Liver (tissue), 9 donors: Measurements from ENCODE around the gene SLC35F4. TPM values are rescaled to one million over a fixed set of nuclear protein-coding genes. Genes with fewer than 3 reads are reported as not detected.
"Not testable (repeated sequence)": the region's sequence is repeated elsewhere in the genome, so short reads cannot be mapped to it uniquely, and the experiment has no call there.

Experiments
- DNase-seq: peaks from one replicate; pipeline ENCODE4 v3.0.0-alpha.2; 2017; ENCODE audit warnings: low spot score
- H3K27ac ChIP-seq, 2 donors: one replicate each; pipeline ENCODE4 v1.7.0; 2013; ENCODE audit warnings: inconsistent platforms in 2 of 2, low read length in 2 of 2, control low read depth in 1 of 2, low read depth in 1 of 2, mild to moderate bottlenecking in 1 of 2
- H3K27me3 ChIP-seq, 4 donors: one replicate each; pipeline versions ENCODE4 v1.6.1 to v1.7.0; 2013; ENCODE audit warnings: low read length in 3 of 4, inconsistent platforms in 1 of 4, mild to moderate bottlenecking in 1 of 4, moderate library complexity in 1 of 4; ENCODE audit not compliant: control insufficient read depth in 4 of 4, insufficient read depth in 4 of 4
- H3K36me3 ChIP-seq, 4 donors: one replicate each; pipeline versions ENCODE4 v1.6.1 to v1.7.0; 2013; ENCODE audit warnings: low read length in 3 of 4, mild to moderate bottlenecking in 3 of 4, low read depth in 1 of 4, moderate library complexity in 1 of 4; ENCODE audit not compliant: control insufficient read depth in 4 of 4, insufficient read depth in 3 of 4
- H3K4me1 ChIP-seq, 4 donors: one replicate each; pipeline versions ENCODE4 v1.6.1 to v1.7.0; 2013; ENCODE audit warnings: low read length in 3 of 4, mild to moderate bottlenecking in 3 of 4, moderate library complexity in 1 of 4; ENCODE audit not compliant: control insufficient read depth in 4 of 4, insufficient read depth in 4 of 4
- H3K4me3 ChIP-seq, 3 donors: one replicate each; pipeline versions ENCODE4 v1.6.1 to v1.7.0; 2013; ENCODE audit warnings: low read length in 3 of 3, control low read depth in 1 of 3, low read depth in 1 of 3, mild to moderate bottlenecking in 1 of 3
- H3K9ac ChIP-seq, 2 donors: one replicate each; pipeline ENCODE4 v1.7.0; 2013; ENCODE audit warnings: low read length in 2 of 2, mild to moderate bottlenecking in 2 of 2, moderate library complexity in 2 of 2, control low read depth in 1 of 2, low read depth in 1 of 2
- H3K9me3 ChIP-seq, 4 donors: one replicate each; pipeline versions ENCODE4 v1.6.1 to v1.7.0; 2013; ENCODE audit warnings: low read length in 3 of 4; ENCODE audit not compliant: control insufficient read depth in 4 of 4
- ATF3 ChIP-seq: IDR thresholded peaks from 2 replicates; pipeline ENCODE4 v1.6.1; 2016; ENCODE audit warnings: antibody characterized with exemption
- CTCF ChIP-seq: fragments of 150-350 bp; IDR thresholded peaks from 2 replicates; pipeline ENCODE4 v1.5.1; 2017; ENCODE audit warnings: improper control_type of control experiment, low read depth, low read length; ENCODE audit not compliant: missing input control
- EGR1 ChIP-seq, 2 donors: IDR thresholded peaks; 2 replicates each; pipeline ENCODE4 v1.6.1; 2016 to 2018; ENCODE audit warnings: antibody characterized with exemption in 2 of 2, low read depth in 2 of 2
- FOXA1 ChIP-seq: IDR thresholded peaks from 2 replicates; pipeline ENCODE4 v1.6.1; 2016; ENCODE audit warnings: antibody characterized with exemption
- HNF4A ChIP-seq, 2 donors: conservative IDR thresholded peaks; 2 replicates each; pipeline ENCODE4 v1.6.1; 2016; ENCODE audit warnings: antibody characterized with exemption in 2 of 2, mild to moderate bottlenecking in 2 of 2
- HNF4G ChIP-seq: IDR thresholded peaks from 2 replicates; pipeline ENCODE4 v1.6.1; 2016; ENCODE audit warnings: antibody characterized with exemption
- JUND ChIP-seq, 2 donors: IDR thresholded peaks; 2 replicates each; pipeline ENCODE4 v1.6.1; 2016; ENCODE audit warnings: antibody characterized with exemption in 2 of 2
- NR2F2 ChIP-seq: IDR thresholded peaks from 2 replicates; pipeline ENCODE4 v1.6.1; 2016; ENCODE audit warnings: antibody characterized with exemption
- RAD21 ChIP-seq, 2 donors: IDR thresholded peaks; 2 replicates each; pipeline ENCODE4 v1.6.1; 2016; ENCODE audit warnings: antibody characterized with exemption in 2 of 2, mild to moderate bottlenecking in 2 of 2
- REST ChIP-seq: IDR thresholded peaks from 2 replicates; pipeline ENCODE4 v1.6.1; 2016; ENCODE audit warnings: antibody characterized with exemption, mild to moderate bottlenecking
- RXRA ChIP-seq, 2 donors: IDR thresholded peaks; 2 replicates each; pipeline ENCODE4 v1.6.1; 2017 to 2018; ENCODE audit warnings: antibody characterized with exemption in 2 of 2, mild to moderate bottlenecking in 1 of 2
- TAF1 ChIP-seq: conservative IDR thresholded peaks from 2 replicates; pipeline ENCODE4 v1.6.1; 2016; ENCODE audit warnings: antibody characterized with exemption, mild to moderate bottlenecking
- ZBTB33 ChIP-seq: IDR thresholded peaks from 2 replicates; pipeline ENCODE4 v1.6.1; 2016; ENCODE audit warnings: antibody characterized with exemption
- WGBS: extraction: QIAGEN DNeasy Blood & Tissue Kit; methylation state at CpG from one replicate; pipeline ENCODE4 v1.1.7; 2013; 5-methylcytosine and 5-hydroxymethylcytosine counted together
- polyA plus RNA-seq, 2 donors: library from polyadenylated mRNA; stranded (reverse) in 1 of 2; unstranded in 1 of 2; fragments of 200-250 nt in 1 of 2; fragments of >200 nt in 1 of 2; fragmentation: Nextera tagmentation in 1 of 2; extraction: Ambion mirVana in 1 of 2; gene quantifications; one replicate each; pipeline versions ENCODE4 v1.2.1 to v1.2.3, GENCODE V29; 2013 to 2015
- total RNA-seq, 2 donors: library from RNA; depleted of rRNA; stranded (reverse); fragments of >200 nt; gene quantifications; one replicate each; pipeline ENCODE4 v1.2.3, GENCODE V29; 2014
- donor health status: healthy.
- donor health status: healthy.
- donor health status: healthy.
- donor health status: healthy.
- donor health status: healthy.

The SLC35F4 gene
- total and polyA plus RNA-seq, 4 donors = not detected

- no peaks in the 10 kb centered on the region for H3K36me3 ChIP-seq
- TF ChIP-seq FOXA1 (no peak), EGR1 (IDR thresholded peaks at IDR 0.05; ENCODE audit: low read depth in 2 of 2) (no peak), RXRA (IDR thresholded peaks at IDR 0.05) (no peak), ATF3 (no peak), TAF1 (no peak), RAD21 (IDR thresholded peaks at IDR 0.05) (no peak), ZBTB33 (no peak), JUND (IDR thresholded peaks at IDR 0.05) (no peak), HNF4G (no peak)
- no peaks in the 10 kb centered on the region for H3K4me1 ChIP-seq
- no peaks in the 10 kb centered on the region for H3K27me3 ChIP-seq
- no peak overlapping the region for H3K27ac ChIP-seq
- no peaks in the 10 kb centered on the region for H3K9me3 ChIP-seq
- WGBS = 95% methylated on average over 4 of the region's 4 CpGs
- DNase-seq = no peak
- H3K4me3 ChIP-seq = no peak overlapping the region
- no peak overlapping the region for H3K9ac ChIP-seq
Observed at GRCh38 chr14:57753821-57754220, 112.1 kb downstream of the SLC35F4 start.

GRCh38 chr14:57752142-57752695 lies 113.7 kb downstream of the SLC35F4 start:
- 77% methylated on average over 11 of the region's 11 CpGs for WGBS
- DNase-seq, H3K9ac ChIP-seq, H3K36me3 ChIP-seq, H3K27me3 ChIP-seq, H3K27ac ChIP-seq, H3K4me1 ChIP-seq, H3K9me3 ChIP-seq, H3K4me3 ChIP-seq: not testable (repeated sequence)

- WGBS = 46% methylated on average over 3 of the region's 3 CpGs
- no peak for TF ChIP-seq RAD21 (IDR thresholded peaks at IDR 0.05)
- no peak for TF ChIP-seq CTCF
- TF ChIP-seq REST = no peak
- no peak for TF ChIP-seq RXRA (IDR thresholded peaks at IDR 0.05)
- no peak for TF ChIP-seq HNF4A (conservative IDR thresholded peaks at IDR 0.05)
- no peak for TF ChIP-seq NR2F2
- TF ChIP-seq JUND (IDR thresholded peaks at IDR 0.05) = no peak
- no peaks in the 10 kb centered on the region for H3K9me3 ChIP-seq
- H3K9ac ChIP-seq = no peak overlapping the region
- H3K4me3 ChIP-seq = no peak overlapping the region
- no peaks in the 10 kb centered on the region for H3K4me1 ChIP-seq
- H3K27ac ChIP-seq = no peak overlapping the region
- no peaks in the 10 kb centered on the region for H3K27me3 ChIP-seq
- no peaks in the 10 kb centered on the region for H3K36me3 ChIP-seq
- no peak for DNase-seq
Observed at GRCh38 chr14:57751400-57751799, 114.5 kb downstream of the SLC35F4 start.
